Islet of Langerhans (tissue), 1 donor: ENCODE data around the gene C8A.

Experiments
- FAIRE-seq: peaks from one replicate; lab custom pipeline; 2011; peaks lifted over from hg19 to GRCh38; lab: Jason Lieb, UNC

The C8A gene

GRCh38 chr1:56894014-56894413 lies 39.4 kb downstream of the C8A start:
- FAIRE-seq = no peak

- FAIRE-seq = no peak
Measured at GRCh38 chr1:56897150-56898004, 42.8 kb downstream of the C8A start.

- no peak for FAIRE-seq
Measured at GRCh38 chr1:56898005-56898373, 43.4 kb downstream of the C8A start.

GRCh38 chr1:56898879-56899278 lies 44.3 kb downstream of the C8A start:
- FAIRE-seq = no peak

GRCh38 chr1:56901716-56902115 lies 47.1 kb downstream of the C8A start:
- FAIRE-seq = no peak

- no peak for FAIRE-seq
Measured at GRCh38 chr1:56903778-56904177, 49.2 kb downstream of the C8A start.

- FAIRE-seq = no peak
Measured at GRCh38 chr1:56904663-56905397, 50.2 kb downstream of the C8A start.

- FAIRE-seq = no peak
Measured at GRCh38 chr1:56905667-56906066, 51.1 kb downstream of the C8A start.

GRCh38 chr1:56908619-56909221 lies 54.1 kb downstream of the C8A start:
- no peak for FAIRE-seq

GRCh38 chr1:56910441-56910985 lies 55.9 kb downstream of the C8A start:
- FAIRE-seq = no peak

- no peak for FAIRE-seq
Measured at GRCh38 chr1:56911098-56911938, 56.7 kb downstream of the C8A start.

GRCh38 chr1:56912325-56912724 lies 57.7 kb downstream of the C8A start:
- FAIRE-seq = no peak

GRCh38 chr1:56915960-56916359 lies 61.4 kb downstream of the C8A start:
- no peak for FAIRE-seq

- no peak for FAIRE-seq
Measured at GRCh38 chr1:56916630-56917029, 62.0 kb downstream of the C8A start.

GRCh38 chr1:56917356-56917755 lies 62.8 kb downstream of the C8A start:
- FAIRE-seq = no peak

- no peak for FAIRE-seq
Measured at GRCh38 chr1:56920591-56921001, 66.0 kb downstream of the C8A start.

GRCh38 chr1:56921479-56921878 lies 66.9 kb downstream of the C8A start:
- no peak for FAIRE-seq

GRCh38 chr1:56922070-56922469 lies 67.5 kb downstream of the C8A start:
- FAIRE-seq = no peak

GRCh38 chr1:56922507-56922906 lies 67.9 kb downstream of the C8A start:
- FAIRE-seq = no peak

- FAIRE-seq = no peak
Measured at GRCh38 chr1:56923201-56923600, 68.6 kb downstream of the C8A start.

GRCh38 chr1:56924116-56924515 lies 69.5 kb downstream of the C8A start:
- no peak for FAIRE-seq

- FAIRE-seq = no peak
Measured at GRCh38 chr1:56925193-56925592, 70.6 kb downstream of the C8A start.
